Ovary (tissue), 3 donors: ENCODE measurements around the gene CPPED1.

Source experiments
- CTCF ChIP-seq, 3 donors: fragments of 450-650 bp in 2 of 3; fragments of 200-600 bp in 1 of 3; IDR thresholded peaks; one replicate each; pipeline versions ENCODE4 v1.5.1 to v1.8.0; 2016 to 2022; ENCODE audit warnings: antibody characterized with exemption in 3 of 3, mild to moderate bottlenecking in 1 of 3
- EP300 ChIP-seq: sonication (generic); formaldehyde crosslinking; IDR thresholded peaks from one replicate; pipeline ENCODE4 v1.6.1; 2017; ENCODE audit warnings: antibody characterized with exemption
- POLR2A ChIP-seq: fragments of 450-650 bp; IDR thresholded peaks from one replicate; pipeline ENCODE4 v1.6.1; 2017; ENCODE audit warnings: antibody characterized with exemption, mild to moderate bottlenecking, moderate library complexity
- donor health status: DM: no; HTN: no; CAD: no.

GRCh38 chr16:12798846-12799245 is 4.8 kb downstream of the CPPED1 start:
- TF ChIP-seq CTCF (IDR thresholded peaks at IDR 0.05): no peak
- TF ChIP-seq POLR2A: no peak
- TF ChIP-seq EP300: no peak
